ENCODE results near the gene SCAF11.
"Not testable (repeated sequence)": the region's sequence is repeated elsewhere in the genome, so short reads cannot be mapped to it uniquely, and the experiment has no call there.

Gene SCAF11, protein sequence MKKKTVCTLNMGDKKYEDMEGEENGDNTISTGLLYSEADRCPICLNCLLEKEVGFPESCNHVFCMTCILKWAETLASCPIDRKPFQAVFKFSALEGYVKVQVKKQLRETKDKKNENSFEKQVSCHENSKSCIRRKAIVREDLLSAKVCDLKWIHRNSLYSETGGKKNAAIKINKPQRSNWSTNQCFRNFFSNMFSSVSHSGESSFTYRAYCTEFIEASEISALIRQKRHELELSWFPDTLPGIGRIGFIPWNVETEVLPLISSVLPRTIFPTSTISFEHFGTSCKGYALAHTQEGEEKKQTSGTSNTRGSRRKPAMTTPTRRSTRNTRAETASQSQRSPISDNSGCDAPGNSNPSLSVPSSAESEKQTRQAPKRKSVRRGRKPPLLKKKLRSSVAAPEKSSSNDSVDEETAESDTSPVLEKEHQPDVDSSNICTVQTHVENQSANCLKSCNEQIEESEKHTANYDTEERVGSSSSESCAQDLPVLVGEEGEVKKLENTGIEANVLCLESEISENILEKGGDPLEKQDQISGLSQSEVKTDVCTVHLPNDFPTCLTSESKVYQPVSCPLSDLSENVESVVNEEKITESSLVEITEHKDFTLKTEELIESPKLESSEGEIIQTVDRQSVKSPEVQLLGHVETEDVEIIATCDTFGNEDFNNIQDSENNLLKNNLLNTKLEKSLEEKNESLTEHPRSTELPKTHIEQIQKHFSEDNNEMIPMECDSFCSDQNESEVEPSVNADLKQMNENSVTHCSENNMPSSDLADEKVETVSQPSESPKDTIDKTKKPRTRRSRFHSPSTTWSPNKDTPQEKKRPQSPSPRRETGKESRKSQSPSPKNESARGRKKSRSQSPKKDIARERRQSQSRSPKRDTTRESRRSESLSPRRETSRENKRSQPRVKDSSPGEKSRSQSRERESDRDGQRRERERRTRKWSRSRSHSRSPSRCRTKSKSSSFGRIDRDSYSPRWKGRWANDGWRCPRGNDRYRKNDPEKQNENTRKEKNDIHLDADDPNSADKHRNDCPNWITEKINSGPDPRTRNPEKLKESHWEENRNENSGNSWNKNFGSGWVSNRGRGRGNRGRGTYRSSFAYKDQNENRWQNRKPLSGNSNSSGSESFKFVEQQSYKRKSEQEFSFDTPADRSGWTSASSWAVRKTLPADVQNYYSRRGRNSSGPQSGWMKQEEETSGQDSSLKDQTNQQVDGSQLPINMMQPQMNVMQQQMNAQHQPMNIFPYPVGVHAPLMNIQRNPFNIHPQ (N-terminal part only)
- 280 reads per million, percentile 95 among the genes with 10 or more reads in this experiment for total RNA-seq

GRCh38 chr12:45990468-45991283 is at the start of gene SCAF11:
SCAF11 (minus strand) TSS chr12:45990574; CDS start chr12:45964167, 26,407 bp downstream.
- peak; percentile 100 for DNase-seq

DNA sequence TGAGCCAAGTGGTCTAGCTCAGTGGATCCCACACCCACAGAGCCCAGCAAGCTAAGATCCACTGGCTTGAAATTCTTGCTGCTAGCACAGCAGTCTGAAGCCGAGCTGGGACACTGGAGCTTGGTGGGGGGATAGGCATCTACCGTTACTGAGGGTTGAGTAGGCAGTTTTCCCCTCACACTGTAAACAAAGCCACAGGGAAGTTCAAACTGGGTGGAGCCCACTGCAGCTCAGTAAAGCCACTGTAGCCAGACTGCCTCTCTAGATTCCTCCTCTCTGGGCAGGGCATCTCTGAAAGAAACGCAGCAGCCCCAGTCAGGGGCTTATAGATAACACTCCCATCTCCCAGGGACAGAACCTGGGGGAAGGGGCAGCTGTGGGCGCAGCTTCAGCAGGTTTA is 46.7 kb upstream of the SCAF11 start:
- DNase-seq: not testable (repeated sequence)

DNA sequence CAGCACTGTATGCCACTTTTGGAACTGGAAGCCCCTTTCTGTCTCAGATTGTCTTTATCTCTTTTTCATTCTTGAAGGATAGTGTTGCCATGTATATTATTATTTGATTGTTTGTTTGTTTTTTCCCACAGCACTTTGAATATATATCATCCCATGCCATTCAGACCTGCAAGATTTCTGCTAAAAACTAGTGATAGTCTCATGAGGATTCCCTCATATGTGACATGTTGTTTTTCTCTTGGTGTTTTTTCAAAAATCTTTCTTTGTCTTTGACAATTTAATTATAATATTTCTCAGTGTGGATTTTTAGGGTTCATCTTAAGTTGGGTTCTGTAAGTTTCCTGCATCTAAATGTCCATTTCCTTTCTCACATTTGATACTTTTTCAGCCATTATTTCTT is 36.8 kb upstream of the SCAF11 start:
- no peak for DNase-seq

DNA sequence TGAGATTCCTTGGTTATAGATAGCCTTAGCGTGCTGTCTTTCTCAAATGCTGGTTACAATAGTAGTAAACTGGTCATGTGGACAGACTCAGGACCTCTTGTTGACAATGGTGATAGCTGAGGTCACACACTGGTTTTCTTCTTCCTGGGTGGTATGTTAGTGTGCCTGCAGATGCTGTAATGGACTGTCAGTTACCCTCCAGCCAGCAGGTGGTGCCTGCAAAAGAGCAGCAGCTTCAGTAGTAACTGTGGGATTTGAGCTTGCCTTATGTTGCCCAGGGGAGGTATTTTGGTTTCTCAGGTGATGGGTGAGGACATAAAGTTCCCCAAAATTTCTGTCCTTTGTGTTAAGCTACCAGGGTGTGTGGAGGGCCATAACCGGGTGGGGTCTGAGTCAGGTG is 33.7 kb upstream of the SCAF11 start:
- DNase-seq: no peak

GRCh38 chr12:46020768-46021167 is 30.4 kb upstream of the SCAF11 start:
- no peak for DNase-seq

GRCh38 chr12:46018712-46019111 is 28.3 kb upstream of the SCAF11 start:
- DNase-seq: not testable (repeated sequence)

GRCh38 chr12:46017866-46018375 is 27.5 kb upstream of the SCAF11 start:
- not testable (repeated sequence) for DNase-seq

DNA sequence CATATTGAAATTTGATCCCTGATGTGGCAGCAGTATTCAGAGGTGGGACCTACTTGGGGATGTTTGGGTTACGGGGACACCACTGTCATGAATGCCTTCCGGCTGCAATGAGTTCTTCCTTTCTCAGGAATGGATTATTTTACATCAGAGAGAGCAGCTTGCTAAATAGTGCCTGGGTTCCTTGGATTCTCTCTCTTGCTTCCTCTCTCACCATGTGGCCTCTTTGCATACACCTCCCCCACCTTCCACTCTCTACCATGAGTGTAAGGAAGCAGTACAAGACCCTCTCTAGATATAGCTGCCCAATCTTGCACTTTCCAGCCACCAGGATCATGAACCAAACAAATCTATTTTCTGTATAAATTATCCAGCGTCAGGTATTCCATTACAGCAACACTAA is 15.4 kb upstream of the SCAF11 start:
- no peak for DNase-seq

DNA sequence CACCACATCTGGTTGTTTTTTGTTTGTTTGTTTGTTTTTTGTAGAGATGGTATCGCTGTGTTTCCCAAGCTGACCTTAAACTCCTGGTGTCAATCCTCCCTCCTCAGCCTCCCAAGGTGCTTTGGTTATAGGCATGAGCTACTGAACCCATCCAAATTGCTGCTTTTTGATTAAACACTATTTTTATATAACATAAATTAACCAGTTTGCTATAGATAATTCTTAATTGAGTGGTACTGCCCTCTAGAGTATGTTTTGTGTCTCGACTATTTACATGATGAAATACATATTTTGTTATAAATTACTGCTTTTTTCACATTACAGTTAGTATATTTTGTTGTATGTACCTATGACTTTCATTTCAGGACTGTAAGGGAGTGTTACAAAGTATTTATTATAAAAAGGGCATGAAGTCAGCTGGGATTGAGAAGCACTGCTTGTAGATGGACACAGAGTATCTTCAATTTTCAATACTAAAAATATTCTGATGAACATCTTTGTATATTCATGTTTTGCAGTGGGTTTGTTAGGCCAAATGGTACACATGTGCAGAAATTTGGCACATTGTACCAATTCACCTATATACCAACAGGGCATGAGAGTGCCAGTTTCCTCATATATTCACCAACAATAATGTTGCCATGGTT is 14.9 kb upstream of the SCAF11 start:
- no peak for DNase-seq

DNA sequence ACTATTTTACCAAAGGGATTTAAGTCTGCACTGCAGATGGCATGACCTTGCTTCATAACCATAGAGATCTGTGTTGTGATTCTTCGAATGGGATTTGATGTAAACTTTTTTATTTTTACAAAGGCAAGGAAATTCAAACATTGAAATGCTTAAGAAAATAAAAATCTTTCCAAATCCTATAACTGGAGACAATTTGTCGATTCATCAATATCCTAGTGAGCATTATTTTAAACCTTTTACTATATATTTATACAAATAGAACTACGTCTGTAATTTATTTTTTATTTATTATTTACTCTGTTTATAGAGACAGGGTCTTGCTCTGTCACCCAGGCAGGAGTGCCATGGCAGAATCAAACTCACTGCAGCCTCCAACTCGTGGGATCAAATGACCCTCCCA is 14.3 kb upstream of the SCAF11 start:
- DNase-seq: no peak

DNA sequence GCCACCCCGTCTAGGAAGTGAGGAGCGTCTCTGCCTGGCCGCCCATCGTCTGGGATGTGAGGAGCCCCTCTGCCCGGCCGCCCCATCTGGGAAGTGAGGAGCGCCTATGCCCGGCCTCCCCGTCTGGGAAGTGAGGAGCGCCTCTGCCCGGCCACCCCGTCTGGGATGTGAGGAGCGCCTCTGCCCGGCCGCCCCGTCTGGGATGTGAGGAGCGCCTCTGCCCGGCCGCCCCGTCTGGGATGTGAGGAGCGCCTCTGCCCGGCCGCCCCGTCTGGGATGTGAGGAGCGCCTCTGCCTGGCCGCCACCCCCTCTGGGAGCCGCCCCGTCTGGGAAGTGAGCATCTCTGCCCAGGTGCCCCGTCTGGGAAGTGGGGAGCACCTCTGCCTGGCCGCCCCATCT is 9.7 kb upstream of the SCAF11 start:
- not testable (repeated sequence) for DNase-seq

GRCh38 chr12:45994736-45995135 is 4.4 kb upstream of the SCAF11 start:
- no peak for DNase-seq

DNA sequence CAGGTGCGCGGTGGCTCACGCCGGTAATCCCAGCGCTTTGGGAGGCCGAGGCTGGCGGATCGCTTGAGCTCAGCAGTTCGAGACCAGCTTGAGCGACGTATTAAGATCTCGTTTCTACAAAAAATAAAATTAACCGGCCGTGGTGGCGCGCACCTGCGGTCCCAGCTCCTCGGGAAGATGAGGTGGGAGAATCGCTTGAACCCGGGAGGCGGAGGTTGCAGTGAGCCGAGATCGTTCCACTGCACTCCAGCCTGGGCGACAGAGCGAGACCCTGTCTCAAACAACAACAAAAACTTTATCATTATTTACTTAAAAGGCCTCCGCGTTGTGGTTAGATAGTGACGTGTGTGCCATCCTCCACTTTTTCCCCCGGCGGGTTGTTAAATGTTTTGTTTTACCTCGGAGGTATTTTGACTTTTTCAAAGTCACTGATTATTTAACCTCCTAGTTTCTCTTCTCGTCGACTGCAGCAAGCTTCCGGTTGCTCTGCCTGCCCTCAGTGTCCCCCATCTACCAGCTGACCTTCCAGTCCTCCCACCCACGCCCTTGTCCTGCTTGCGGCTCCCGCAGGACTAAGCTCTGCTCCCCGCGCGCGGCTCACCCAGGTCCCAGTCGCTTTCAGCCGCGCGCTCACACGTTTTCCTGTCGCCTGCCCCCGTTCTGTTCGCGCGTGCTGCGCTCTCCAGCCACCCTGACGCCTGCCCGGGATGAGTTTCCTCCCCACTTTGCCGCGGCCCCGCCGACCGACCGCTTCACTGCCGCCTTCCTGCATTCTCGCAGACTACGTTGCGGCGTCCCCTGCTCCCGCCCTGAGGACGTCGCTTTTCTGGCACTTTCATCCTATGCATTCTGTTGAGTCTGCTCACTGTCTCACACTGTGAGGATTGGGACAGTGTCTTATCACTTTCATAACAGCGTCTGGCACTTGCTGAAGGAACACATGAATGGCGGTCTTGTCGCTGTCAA is 1.2 kb upstream of the SCAF11 start:
- peak; percentile 68 for DNase-seq

GRCh38 chr12:45989721-45990467 is 480 bp downstream of the SCAF11 start:
- peak; percentile 34 for DNase-seq

DNA sequence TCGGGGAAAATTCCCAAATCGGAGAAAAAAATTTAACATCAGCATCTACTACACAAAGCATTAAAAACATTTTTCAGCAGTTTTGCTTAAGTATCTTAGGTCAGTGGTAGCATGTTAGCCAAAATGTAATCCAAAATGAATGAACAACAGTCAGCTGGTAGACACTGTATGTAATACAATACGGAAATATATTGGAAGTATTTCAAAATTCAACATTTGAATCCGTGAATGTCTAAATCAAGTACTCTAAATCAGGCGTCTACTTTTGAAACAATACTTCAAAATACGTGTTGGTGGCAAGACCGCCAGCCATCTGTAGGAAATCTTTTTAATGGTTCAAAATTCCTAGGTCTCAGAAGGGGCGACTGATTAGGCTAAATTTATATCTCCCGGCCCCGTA is 1.1 kb downstream of the SCAF11 start:
- DNase-seq: no peak

GRCh38 chr12:45988264-45988663 is 2.1 kb downstream of the SCAF11 start:
- no peak for DNase-seq

DNA sequence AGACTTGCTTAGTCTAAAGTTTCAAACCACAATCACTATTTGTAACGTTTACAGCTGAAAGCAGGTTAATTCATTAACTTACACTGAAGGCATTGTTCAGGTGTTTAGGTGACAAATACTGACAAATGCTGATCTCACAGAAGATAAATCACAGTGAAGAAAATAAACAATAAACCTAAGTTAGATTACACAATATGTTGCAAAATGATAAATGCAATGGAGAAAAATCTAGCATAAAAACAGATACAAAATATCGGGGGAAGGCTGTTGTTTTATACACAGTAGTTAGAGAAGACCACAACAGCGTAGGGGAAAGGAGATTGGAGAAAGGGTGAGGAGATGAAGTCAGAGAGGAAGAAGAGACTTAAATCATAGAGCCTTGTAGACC is 3.0 kb downstream of the SCAF11 start:
- DNase-seq: no peak

DNA sequence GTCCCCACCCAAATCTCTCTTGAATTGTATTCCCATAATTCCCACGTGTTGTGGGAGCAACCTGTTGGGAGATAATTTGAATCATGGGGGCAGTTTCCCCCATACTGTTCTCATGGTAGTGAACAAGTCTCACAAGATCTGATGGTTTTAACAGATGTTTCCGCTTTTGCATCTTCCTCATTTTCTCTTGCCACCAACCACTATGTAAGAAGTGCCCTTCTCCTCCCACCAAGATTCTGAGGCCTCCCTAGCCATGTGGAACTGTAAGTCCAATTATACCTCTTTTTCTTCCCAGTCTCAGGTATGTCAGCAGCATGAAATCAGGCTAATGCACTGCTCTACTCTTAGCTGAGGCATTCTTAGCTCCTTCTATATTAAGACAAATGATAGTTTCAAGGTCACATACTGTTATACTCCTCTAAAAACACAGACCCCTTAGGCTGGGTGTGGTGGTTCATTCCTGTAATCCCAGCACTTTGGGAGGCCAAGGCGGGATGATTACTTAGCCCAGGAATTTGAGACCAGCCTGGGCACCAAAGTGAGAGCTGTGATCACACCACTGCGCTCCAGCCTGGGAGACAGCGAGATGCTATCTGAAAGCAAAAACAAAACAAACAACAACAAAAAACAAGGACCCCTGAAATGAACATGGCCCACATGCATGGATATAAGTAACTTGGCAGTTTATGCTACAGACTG is 3.6 kb downstream of the SCAF11 start:
- DNase-seq: no peak

Measured in effector CD4-positive, alpha-beta T cell (primary cell).